GM19238 (cell line): ENCODE data around the gene ERMAP.
"Not testable (repeated sequence)": the region's sequence is repeated elsewhere in the genome, so short reads cannot be mapped to it uniquely, and the experiment has no call there.

ENCODE experiments used
- DNase-seq: peaks from one replicate; pipeline ENCODE4 v3.0.0; 2011; ENCODE audit warnings: low spot score; ENCODE audit not compliant: insufficient read length

ERMAP gene

GRCh38 chr1:42869254-42869653 is 52.3 kb downstream of the ERMAP start:
- DNase-seq: not testable (repeated sequence)

GRCh38 chr1:42869751-42870150 is 52.8 kb downstream of the ERMAP start:
- DNase-seq: not testable (repeated sequence)

GRCh38 chr1:42873108-42873507 is 56.2 kb downstream of the ERMAP start:
- DNase-seq: not testable (repeated sequence)

- DNase-seq: no peak
Observed at GRCh38 chr1:42873670-42874069, 56.7 kb downstream of the ERMAP start.

- DNase-seq: no peak
Observed at GRCh38 chr1:42876009-42876408, 59.1 kb downstream of the ERMAP start.

GRCh38 chr1:42877380-42877779 is 60.5 kb downstream of the ERMAP start:
- no peak for DNase-seq

- DNase-seq: no peak
Observed at GRCh38 chr1:42880384-42880783, 63.5 kb downstream of the ERMAP start.

- no peak for DNase-seq
Observed at GRCh38 chr1:42886046-42886739, 69.3 kb downstream of the ERMAP start.

GRCh38 chr1:42886800-42887199 is 69.9 kb downstream of the ERMAP start:
- DNase-seq: no peak

- no peak for DNase-seq
Observed at GRCh38 chr1:42887366-42887765, 70.4 kb downstream of the ERMAP start.

- no peak for DNase-seq
Observed at GRCh38 chr1:42888013-42888633, 71.2 kb downstream of the ERMAP start.

- DNase-seq: no peak
Observed at GRCh38 chr1:42889264-42889663, 72.3 kb downstream of the ERMAP start.

- DNase-seq: no peak
Observed at GRCh38 chr1:42891465-42892138, 74.7 kb downstream of the ERMAP start.
